Measurements from ENCODE around the gene MYO1B.

The MYO1B gene

GRCh38 chr2:191402966-191403565, 157.9 kb downstream of the MYO1B start:
- no peak for TF ChIP-seq CTCF (conservative IDR thresholded peaks at IDR 0.05; ENCODE audit: control insufficient read depth, insufficient read depth, low read depth, low read length)
- no peak overlapping the region for H3K4me3 ChIP-seq (ENCODE audit: control insufficient read depth, low read depth, low read length)
- DNase-seq (ENCODE audit: low read depth) = no peak

- no peak for TF ChIP-seq CTCF (conservative IDR thresholded peaks at IDR 0.05; ENCODE audit: control insufficient read depth, insufficient read depth, low read depth, low read length)
- DNase-seq (ENCODE audit: low read depth) = no peak
- H3K4me3 ChIP-seq (ENCODE audit: control insufficient read depth, low read depth, low read length) = no peak overlapping the region
These were observed 159.4 kb downstream of the MYO1B start for GRCh38 chr2:191404568-191404991.

- no peak for DNase-seq (ENCODE audit: low read depth)
- no peak overlapping the region for H3K4me3 ChIP-seq (ENCODE audit: control insufficient read depth, low read depth, low read length)
- TF ChIP-seq CTCF (conservative IDR thresholded peaks at IDR 0.05; ENCODE audit: control insufficient read depth, insufficient read depth, low read depth, low read length) = no peak
These were observed 160.3 kb downstream of the MYO1B start for GRCh38 chr2:191405546-191405945.

GRCh38 chr2:191410646-191411436, 165.6 kb downstream of the MYO1B start:
- H3K4me3 ChIP-seq (ENCODE audit: control insufficient read depth, low read depth, low read length) = no peak overlapping the region
- TF ChIP-seq CTCF (conservative IDR thresholded peaks at IDR 0.05; ENCODE audit: control insufficient read depth, insufficient read depth, low read depth, low read length) = no peak
- no peak for DNase-seq (ENCODE audit: low read depth)

- no peak for TF ChIP-seq CTCF (conservative IDR thresholded peaks at IDR 0.05; ENCODE audit: control insufficient read depth, insufficient read depth, low read depth, low read length)
- H3K4me3 ChIP-seq (ENCODE audit: control insufficient read depth, low read depth, low read length) = no peak overlapping the region
- no peak for DNase-seq (ENCODE audit: low read depth)
These were observed 166.3 kb downstream of the MYO1B start for GRCh38 chr2:191411472-191411871.

- no peak for TF ChIP-seq CTCF (conservative IDR thresholded peaks at IDR 0.05; ENCODE audit: control insufficient read depth, insufficient read depth, low read depth, low read length)
- no peak for DNase-seq (ENCODE audit: low read depth)
- H3K4me3 ChIP-seq (ENCODE audit: control insufficient read depth, low read depth, low read length) = no peak overlapping the region
These were observed 167.1 kb downstream of the MYO1B start for GRCh38 chr2:191412353-191412752.
